Dendritic cell treated with granulocyte-macrophage colony-stimulating factor and Interleukin-4, amounts not matched to agents 40 ng/mL and 50 ng/mL, for 4 days (primary cell): Measurements from ENCODE around the gene USHBP1.

Experiments used
- H3K27ac Mint-ChIP-seq: one replicate; pipeline ENCODE4 v1.8.0; 2022; ENCODE audit warnings: mild to moderate bottlenecking, mixed read lengths
- H3K27me3 Mint-ChIP-seq: one replicate; pipeline ENCODE4 v1.8.0; 2022; ENCODE audit warnings: mild to moderate bottlenecking, mixed read lengths
- H3K36me3 Mint-ChIP-seq: one replicate; pipeline ENCODE4 v1.8.0; 2022; ENCODE audit warnings: low read depth, mixed read lengths
- H3K4me1 Mint-ChIP-seq: one replicate; pipeline ENCODE4 v1.8.0; 2022; ENCODE audit warnings: low read depth, mixed read lengths
- H3K4me3 Mint-ChIP-seq: one replicate; pipeline ENCODE4 v1.8.0; 2022; ENCODE audit warnings: mild to moderate bottlenecking, moderate library complexity, mixed read lengths
- H3K9me3 Mint-ChIP-seq: one replicate; pipeline ENCODE4 v1.8.0; 2022; ENCODE audit warnings: mixed read lengths
- intact Hi-C: fragments of 100-400 bp; cut with micrococcal nuclease; formaldehyde crosslinking; loops from one replicate; pipeline ENCODE4 v1.15.0; 2022

USHBP1 gene

DNA sequence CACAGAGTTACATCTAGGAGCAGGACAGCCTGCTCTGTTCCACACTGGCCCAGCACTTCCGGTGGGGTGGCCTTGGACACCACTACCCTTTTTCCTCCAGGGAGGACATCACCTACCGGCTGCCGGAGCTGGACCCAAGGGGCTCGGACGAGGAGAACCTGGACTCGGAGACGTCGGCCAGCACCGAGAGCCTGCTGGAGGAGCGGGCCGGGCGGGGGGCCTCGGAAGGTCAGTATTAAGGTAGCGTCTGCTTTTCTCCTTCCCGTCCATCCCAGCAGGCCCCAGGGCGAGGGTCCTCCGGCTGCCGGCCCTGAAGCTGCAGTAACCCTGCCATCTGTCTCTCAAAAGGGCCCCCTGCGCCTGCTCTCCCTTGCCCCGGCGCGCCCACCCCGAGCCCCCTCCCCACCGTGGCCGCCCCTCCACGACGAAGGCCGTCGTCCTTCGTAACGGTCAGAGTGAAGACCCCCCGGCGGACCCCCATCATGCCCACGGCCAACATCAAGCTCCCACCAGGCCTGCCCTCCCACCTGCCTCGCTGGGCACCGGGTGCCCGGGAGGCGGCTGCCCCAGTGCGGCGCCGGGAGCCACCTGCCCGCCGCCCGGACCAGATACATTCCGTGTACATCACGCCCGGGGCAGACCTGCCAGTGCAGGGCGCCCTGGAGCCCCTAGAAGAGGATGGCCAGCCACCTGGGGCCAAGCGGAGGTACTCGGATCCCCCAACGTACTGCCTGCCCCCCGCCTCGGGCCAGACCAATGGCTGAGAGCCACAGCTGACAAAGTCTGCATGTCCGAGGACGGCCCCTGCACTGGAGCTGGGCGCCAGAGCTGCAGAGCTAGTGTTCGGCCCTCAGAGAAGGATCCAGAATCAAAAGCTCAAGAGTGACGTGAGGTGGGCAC is 52.7 kb downstream of the USHBP1 start:
- Mint-ChIP-seq H3K4me3 (no peak overlapping the region), H3K9me3 (no peaks in the 10 kb centered on the region), H3K27me3 (no peaks in the 10 kb centered on the region), H3K27ac (no peak overlapping the region), H3K4me1 (peaks cover 29% of the 10 kb centered on the region), H3K36me3 (peaks cover 79% of the 10 kb centered on the region)
- intact Hi-C loops, result no loop called here

DNA sequence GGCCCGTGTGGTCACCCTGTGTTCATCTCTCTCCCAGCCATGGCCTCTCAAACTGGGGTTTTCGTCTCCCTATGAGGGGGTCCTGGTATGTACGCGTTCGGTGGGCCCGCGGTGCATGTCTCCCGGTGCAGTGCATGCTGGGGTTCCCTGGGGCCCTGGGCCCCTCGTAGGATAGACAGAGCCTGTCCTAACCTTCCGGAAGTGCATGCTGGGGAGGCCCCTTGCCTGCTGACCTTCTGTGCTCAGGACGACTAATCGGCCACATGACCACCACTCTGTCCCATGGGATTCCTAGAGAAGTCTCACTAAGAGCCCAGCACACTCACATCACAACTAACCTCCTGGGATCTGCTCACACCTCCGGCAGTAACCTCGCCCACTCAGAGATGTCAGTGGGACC is 54.2 kb downstream of the USHBP1 start:
- intact Hi-C loops, result no loop called here
- H3K4me3 Mint-ChIP-seq, result no peak overlapping the region
- H3K27ac Mint-ChIP-seq, result peak overlapping the region; percentile 65
- no peaks in the 10 kb centered on the region for H3K27me3 Mint-ChIP-seq
- H3K36me3 Mint-ChIP-seq, result peaks cover 90% of the 10 kb centered on the region
- peaks cover 20% of the 10 kb centered on the region for H3K4me1 Mint-ChIP-seq
- no peaks in the 10 kb centered on the region for H3K9me3 Mint-ChIP-seq

DNA sequence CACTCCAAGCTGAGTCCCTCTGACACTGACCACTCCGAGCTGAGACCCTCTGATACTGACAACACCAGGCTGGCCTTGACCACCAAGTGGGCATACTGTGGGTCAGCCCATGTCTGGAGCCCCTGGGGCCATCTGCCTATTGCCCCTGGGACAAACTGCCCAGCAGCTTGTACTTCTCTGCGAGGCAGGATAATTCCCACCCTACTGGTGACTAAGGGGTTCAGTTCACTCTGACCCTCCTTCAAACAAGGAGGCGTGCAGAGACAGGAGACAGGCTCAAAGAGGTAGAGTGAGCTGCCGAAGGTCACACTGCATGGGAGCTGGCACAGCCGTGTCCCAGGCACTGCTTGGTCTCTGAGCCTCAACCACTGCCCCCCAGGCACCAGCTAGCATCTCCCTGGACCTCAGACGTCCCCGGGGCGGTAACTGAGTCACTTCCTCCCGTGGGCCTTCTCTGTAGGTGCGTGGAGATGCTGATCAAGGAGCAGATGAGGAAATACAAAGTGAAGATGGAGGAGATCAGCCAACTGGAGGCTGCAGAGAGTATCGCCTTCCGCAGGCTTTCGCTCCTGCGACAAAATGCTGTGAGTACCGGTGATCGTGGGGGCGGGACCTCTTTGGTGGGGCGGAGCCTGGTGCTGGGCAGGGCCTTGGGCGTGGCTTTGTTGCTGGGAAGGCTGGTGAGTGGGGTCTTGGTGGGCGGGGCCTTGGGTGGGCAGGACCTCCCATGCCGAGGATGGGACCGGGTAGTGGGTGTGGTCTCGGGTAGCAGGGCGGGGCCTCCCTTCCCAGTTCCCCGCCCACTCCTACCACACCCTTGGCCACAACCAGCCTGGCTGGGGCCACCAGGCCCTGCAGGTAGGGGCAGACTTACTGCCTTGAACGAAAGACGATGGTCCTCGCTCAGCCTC is 55.2 kb downstream of the USHBP1 start:
- no peaks in the 10 kb centered on the region for H3K9me3 Mint-ChIP-seq
- peak overlapping the region; percentile 65 for H3K27ac Mint-ChIP-seq
- intact Hi-C loops, result loop anchor here (5.0 kb wide), 1 partner anchor 73 kb away; the partner anchor contains the start of gene ANKLE1
- no peaks in the 10 kb centered on the region for H3K27me3 Mint-ChIP-seq
- H3K4me3 Mint-ChIP-seq, result no peak overlapping the region
- H3K36me3 Mint-ChIP-seq, result peaks cover 99% of the 10 kb centered on the region
- peaks cover 16% of the 10 kb centered on the region for H3K4me1 Mint-ChIP-seq

DNA sequence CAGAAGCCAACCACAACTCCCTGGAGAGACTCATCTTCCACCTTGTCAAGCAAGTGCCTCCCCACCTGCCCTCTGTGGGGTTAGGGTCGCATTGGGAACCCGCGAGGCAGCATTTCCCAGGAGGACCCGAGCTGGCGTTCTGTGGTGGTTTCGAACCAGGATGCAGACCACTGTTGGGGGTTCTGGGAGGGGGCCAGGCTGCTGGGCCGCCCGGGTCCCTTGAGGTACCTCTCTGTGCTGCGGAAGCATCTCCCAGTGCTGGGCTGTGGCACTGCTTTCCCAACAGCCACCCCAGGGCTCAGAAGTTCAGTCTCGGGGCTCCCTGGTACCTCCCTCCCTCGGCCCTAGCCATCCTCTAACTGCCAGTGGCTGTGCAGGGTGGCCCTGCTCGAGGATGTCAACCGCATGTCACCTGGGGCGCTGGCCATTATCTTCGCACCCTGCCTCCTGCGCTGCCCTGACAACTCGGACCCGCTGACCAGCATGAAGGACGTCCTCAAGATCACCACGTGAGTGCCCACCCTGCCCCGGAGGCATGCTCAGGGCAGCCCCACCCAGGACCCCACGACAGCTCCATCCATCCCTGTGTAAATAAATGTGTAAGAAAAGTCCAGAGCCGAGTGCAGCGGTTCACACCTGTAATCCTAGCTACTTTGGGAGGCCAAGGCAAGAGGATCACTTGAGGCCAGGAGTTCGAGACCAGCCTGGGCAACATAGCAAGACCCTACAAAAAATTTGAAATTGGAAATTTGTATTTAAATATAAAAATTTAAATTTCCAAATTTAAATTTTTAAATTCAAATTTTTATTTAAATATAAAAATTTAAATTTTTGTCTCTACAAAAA is 57.6 kb downstream of the USHBP1 start:
- H3K27ac Mint-ChIP-seq, result no peak overlapping the region
- H3K36me3 Mint-ChIP-seq, result peaks cover 99% of the 10 kb centered on the region
- intact Hi-C loops, result loop anchor here (5.0 kb wide), 1 partner anchor 75 kb away; the partner anchor contains the start of gene ANKLE1

DNA sequence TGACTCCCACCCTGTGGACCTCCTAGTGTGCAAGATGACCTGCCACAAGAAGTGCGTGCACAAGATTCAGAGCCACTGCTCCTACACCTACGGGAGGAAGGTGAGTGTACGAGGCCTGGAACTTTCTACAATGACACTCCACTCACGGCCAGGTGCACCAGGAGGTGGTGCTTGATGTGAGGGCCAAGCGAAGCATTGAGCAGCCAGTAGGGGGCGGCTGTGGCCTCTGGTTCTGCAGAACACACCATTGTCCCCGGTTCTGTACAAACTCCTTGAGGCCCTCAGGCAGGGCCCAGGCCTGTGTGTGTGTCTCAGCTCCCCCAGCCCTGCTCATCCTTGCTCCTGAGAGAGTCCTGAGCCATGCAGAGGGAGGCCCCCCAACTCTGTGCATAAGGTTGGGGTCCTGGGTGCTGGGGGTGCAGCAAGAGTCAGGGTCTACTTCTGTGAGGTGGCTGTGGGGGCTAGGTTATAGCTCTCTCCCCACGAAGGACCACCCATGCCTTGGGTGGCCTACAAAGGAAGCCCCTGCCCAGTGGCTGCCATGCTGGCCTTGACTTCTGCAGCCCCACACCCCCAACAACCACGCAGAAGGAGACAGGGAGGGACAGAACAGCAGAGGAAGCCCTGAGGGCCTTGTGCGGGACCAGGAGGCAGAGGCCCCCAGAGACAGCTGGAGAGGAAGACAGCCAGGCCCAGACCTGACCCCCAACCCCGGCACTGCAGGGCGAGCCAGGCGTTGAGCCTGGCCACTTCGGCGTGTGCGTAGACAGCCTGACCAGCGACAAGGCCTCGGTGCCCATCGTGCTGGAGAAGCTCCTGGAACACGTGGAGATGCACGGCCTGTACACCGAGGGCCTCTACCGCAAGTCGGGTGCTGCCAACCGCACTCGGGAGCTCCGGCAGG is 59.1 kb downstream of the USHBP1 start:
- no peaks in the 10 kb centered on the region for H3K27me3 Mint-ChIP-seq
- no peak overlapping the region for H3K27ac Mint-ChIP-seq
- intact Hi-C loops, result loop anchor here (5.0 kb wide), 1 partner anchor 77 kb away; the partner anchor contains the start of gene ANKLE1

More for the DNA sequence above, 57.6 kb downstream of the USHBP1 start:
- H3K9me3 Mint-ChIP-seq, result no peaks in the 10 kb centered on the region
- peaks cover 14% of the 10 kb centered on the region for H3K4me1 Mint-ChIP-seq
- no peaks in the 10 kb centered on the region for H3K27me3 Mint-ChIP-seq
- H3K4me3 Mint-ChIP-seq, result no peak overlapping the region

DNA sequence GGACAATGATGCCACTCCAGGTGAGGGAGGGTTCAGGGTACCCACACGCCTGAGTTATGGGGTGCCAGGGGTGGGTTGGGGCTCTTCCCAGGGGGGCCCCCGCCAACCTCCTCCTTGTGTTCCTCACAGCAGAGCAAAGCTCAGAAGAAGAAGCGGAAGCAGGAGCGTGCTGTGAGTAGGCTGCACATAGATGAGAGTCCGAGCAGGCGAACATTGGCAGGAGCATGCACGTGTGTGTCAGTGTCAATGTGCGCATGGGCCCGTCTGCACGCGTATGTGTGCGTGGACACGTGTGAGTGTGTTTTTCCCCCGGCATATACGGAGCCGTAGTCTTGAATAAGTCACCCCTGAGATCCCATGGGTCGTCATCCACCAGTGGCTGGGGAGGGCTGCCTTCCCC is 61.8 kb downstream of the USHBP1 start:
- Mint-ChIP-seq H3K36me3 (peaks cover 100% of the 10 kb centered on the region), H3K4me3 (no peak overlapping the region), H3K27ac (no peak overlapping the region)

More for the DNA sequence above, 59.1 kb downstream of the USHBP1 start:
- no peak overlapping the region for H3K4me3 Mint-ChIP-seq
- peaks cover 99% of the 10 kb centered on the region for H3K36me3 Mint-ChIP-seq
- peaks cover 14% of the 10 kb centered on the region for H3K4me1 Mint-ChIP-seq
- no peaks in the 10 kb centered on the region for H3K9me3 Mint-ChIP-seq

DNA sequence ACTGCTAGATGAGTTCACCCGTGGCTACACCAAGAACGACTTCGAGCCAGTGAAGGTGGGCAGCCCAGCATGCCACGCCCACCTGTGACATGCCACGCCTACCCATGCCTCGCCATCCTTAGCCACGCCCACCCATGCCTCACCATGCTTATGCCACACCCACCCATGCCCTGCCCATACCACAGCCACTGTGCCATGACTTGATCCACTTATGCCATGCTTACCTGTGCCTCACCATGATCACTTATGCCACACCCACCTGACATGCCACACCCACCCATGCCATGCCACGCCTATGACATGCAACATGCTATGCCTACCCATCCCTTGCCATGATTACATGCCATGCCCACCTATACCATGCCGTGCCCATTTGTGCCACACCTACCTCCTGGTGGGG is 62.3 kb downstream of the USHBP1 start:
- Mint-ChIP-seq H3K4me1 (no peaks in the 10 kb centered on the region), H3K36me3 (peaks cover 100% of the 10 kb centered on the region), H3K27me3 (no peaks in the 10 kb centered on the region), H3K4me3 (no peak overlapping the region), H3K9me3 (no peaks in the 10 kb centered on the region), H3K27ac (no peak overlapping the region)
- intact Hi-C loops, result no loop called here

More for the DNA sequence above, 61.8 kb downstream of the USHBP1 start:
- Mint-ChIP-seq H3K4me1 (no peaks in the 10 kb centered on the region), H3K27me3 (no peaks in the 10 kb centered on the region), H3K9me3 (no peaks in the 10 kb centered on the region)
- intact Hi-C loops, result no loop called here

DNA sequence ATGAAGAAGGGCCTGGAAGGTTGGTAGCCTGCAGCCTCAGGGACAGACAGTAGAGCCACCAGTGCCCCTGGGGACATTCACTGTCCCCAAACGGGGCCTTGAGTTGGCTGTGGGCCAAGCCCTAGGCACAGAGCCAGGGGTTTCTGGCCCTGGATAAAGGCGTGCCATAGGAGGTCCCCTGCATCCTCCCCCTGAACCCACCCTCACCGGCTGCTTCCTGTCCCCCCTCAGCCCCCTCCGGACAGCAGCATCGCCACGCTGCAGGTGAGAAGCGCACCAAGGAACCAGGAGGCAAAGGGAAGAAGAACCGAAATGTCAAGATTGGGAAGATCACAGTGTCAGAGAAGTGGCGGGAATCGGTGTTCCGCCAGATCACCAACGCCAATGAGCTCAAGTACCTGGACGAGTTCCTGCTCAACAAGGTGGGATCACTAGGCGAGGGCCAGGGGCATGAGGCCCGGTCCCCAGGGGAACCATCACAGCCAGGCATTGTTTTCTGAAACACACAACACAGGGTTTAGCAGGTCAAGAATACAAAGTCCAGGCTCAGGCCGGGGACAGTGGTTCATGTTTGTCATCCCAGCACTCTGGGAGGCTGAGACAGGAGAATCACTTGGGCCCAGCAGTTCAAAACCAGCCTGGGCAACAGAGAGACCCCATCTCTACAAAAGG is 64.0 kb downstream of the USHBP1 start:
- peaks cover 7% of the 10 kb centered on the region for H3K4me1 Mint-ChIP-seq
- H3K9me3 Mint-ChIP-seq, result no peaks in the 10 kb centered on the region
- peaks cover 100% of the 10 kb centered on the region for H3K36me3 Mint-ChIP-seq
- no peaks in the 10 kb centered on the region for H3K27me3 Mint-ChIP-seq
- intact Hi-C loops, result no loop called here
- no peak overlapping the region for H3K27ac Mint-ChIP-seq
- no peak overlapping the region for H3K4me3 Mint-ChIP-seq
